Esophagus squamous epithelium (tissue), 5 donors: ENCODE data around the gene ZNF579. TPM values are rescaled to one million over a fixed set of nuclear protein-coding genes. Genes with fewer than 3 reads are reported as not detected.

Experiments
- DNase-seq: peaks from one replicate; lab custom pipeline; 2025; lab: John Stamatoyannopoulos, UW
- H3K27ac ChIP-seq, 4 donors: fragments of 200-600 bp; sonication (generic); one replicate each; pipeline ENCODE4 v1.5.1; 2016 to 2019; ENCODE audit warnings: mild to moderate bottlenecking in 1 of 4
- H3K27me3 ChIP-seq, 4 donors: fragments of 200-600 bp; sonication (generic); 1 replicate in 3 of 4; 2 replicates in 1 of 4; pipeline versions ENCODE4 v1.5.1 to v1.6.0; 2017 to 2021; ENCODE audit warnings: antibody characterized with exemption in 1 of 4
- H3K36me3 ChIP-seq, 3 donors: fragments of 200-600 bp; sonication (generic); one replicate each; pipeline ENCODE4 v1.5.1; 2016 to 2019
- H3K4me1 ChIP-seq, 3 donors: fragments of 200-600 bp; sonication (generic); one replicate each; pipeline ENCODE4 v1.5.1; 2017 to 2019
- H3K4me3 ChIP-seq, 4 donors: fragments of 200-600 bp; sonication (generic); 1 replicate in 3 of 4; 2 replicates in 1 of 4; pipeline ENCODE4 v1.5.1; 2016 to 2019; ENCODE audit warnings: mild to moderate bottlenecking in 2 of 4, moderate library complexity in 1 of 4
- H3K9me3 ChIP-seq, 3 donors: fragments of 200-600 bp; sonication (generic); one replicate each; pipeline ENCODE4 v1.5.1; 2016 to 2019
- POLR2A ChIP-seq, 4 donors: fragments of 450-650 bp; IDR thresholded peaks; one replicate each; pipeline ENCODE4 v1.6.1; 2017; ENCODE audit warnings: antibody characterized with exemption in 4 of 4, mild to moderate bottlenecking in 4 of 4, moderate library complexity in 3 of 4
- WGBS, 2 donors: methylation state at CpG; one replicate each; pipeline ENCODE4 v1.1.5; 2018; 5-methylcytosine and 5-hydroxymethylcytosine counted together
- intact Hi-C: fragments of 100-400 bp; cut with DNase I; formaldehyde crosslinking; loops from one replicate; pipeline ENCODE4 v1.15.0; 2022
- total RNA-seq, 4 donors: library from RNA; depleted of rRNA; stranded (reverse); fragments of >200 nt; gene quantifications; one replicate each; pipeline ENCODE4 v1.1.0, GENCODE V29; 2016
- TF ChIP-seq, protein P1 (sequence below), 6 experiments: fragments of 450-650 bp in 4 of 6; fragments of 200-600 bp in 2 of 6; sonication (generic) in 2 of 6; IDR thresholded peaks; one replicate each; pipeline ENCODE4 v1.5.1; 2016 to 2019; ENCODE audit warnings: antibody characterized with exemption in 6 of 6, mild to moderate bottlenecking in 4 of 6, moderate library complexity in 4 of 6
- donor health status: DM: yes; HTN: yes; CAD: no.

Gene ZNF579
- total RNA-seq, result 1 to 10 TPM in 3 of 4 donors, under 1 TPM in 1; 0.75 to 3.0 (median 2.2) TPM

GRCh38 chr19:55580628-55581144 is at the start of gene ZNF579:
ZNF579 (minus strand) TSS chr19:55580848; CDS start chr19:55579639, 1,209 bp downstream.
- Histone ChIP-seq H3K4me3 (peak within 1 kb of the TSS; percentile 67 to 97 (median 83)), H3K4me1 (peaks cover 12 to 36% (median 14%) of the 10 kb centered on the region in 3 donors), H3K27ac (peak within 1 kb of the TSS; percentile 82 to 96 (median 91)), H3K27me3 (peaks cover 0 to 9% (median 0%) of the 10 kb centered on the region in 4 donors), H3K9me3 (no peaks in the 10 kb centered on the region), H3K36me3 (peaks cover 0 to 27% (median 7%) of the 10 kb centered on the region in 3 donors)
- DNase-seq, result no peak
- TF ChIP-seq POLR2A (IDR thresholded peaks at IDR 0.05), result no peak
- TF ChIP-seq, protein P1, sequence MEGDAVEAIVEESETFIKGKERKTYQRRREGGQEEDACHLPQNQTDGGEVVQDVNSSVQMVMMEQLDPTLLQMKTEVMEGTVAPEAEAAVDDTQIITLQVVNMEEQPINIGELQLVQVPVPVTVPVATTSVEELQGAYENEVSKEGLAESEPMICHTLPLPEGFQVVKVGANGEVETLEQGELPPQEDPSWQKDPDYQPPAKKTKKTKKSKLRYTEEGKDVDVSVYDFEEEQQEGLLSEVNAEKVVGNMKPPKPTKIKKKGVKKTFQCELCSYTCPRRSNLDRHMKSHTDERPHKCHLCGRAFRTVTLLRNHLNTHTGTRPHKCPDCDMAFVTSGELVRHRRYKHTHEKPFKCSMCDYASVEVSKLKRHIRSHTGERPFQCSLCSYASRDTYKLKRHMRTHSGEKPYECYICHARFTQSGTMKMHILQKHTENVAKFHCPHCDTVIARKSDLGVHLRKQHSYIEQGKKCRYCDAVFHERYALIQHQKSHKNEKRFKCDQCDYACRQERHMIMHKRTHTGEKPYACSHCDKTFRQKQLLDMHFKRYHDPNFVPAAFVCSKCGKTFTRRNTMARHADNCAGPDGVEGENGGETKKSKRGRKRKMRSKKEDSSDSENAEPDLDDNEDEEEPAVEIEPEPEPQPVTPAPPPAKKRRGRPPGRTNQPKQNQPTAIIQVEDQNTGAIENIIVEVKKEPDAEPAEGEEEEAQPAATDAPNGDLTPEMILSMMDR (IDR thresholded peaks at IDR 0.05), result peak in 1 of 6 experiments; percentile 5
- intact Hi-C loops, result no loop called here
- 0% methylated on average over 5 to 7 of the region's 24 CpGs for WGBS, 2 donors

- H3K27ac ChIP-seq, result no peak overlapping the region
- no peak overlapping the region for H3K4me3 ChIP-seq
- H3K9me3 ChIP-seq, result no peaks in the 10 kb centered on the region
- 65 to 90% methylated on average over 11 of the region's 11 CpGs for WGBS, 2 donors
- no peak for DNase-seq
- H3K4me1 ChIP-seq, result peaks cover 0 to 20% (median 6%) of the 10 kb centered on the region in 3 donors
- H3K27me3 ChIP-seq, result no peaks in the 10 kb centered on the region
- H3K36me3 ChIP-seq, result peaks cover 0 to 15% (median 3%) of the 10 kb centered on the region in 3 donors
- intact Hi-C loops, result no loop called here
- TF ChIP-seq POLR2A (IDR thresholded peaks at IDR 0.05), result no peak
- TF ChIP-seq, protein P1 (IDR thresholded peaks at IDR 0.05), result no peak
These were observed 45.7 kb upstream of the ZNF579 start for GRCh38 chr19:55626350-55626749.

GRCh38 chr19:55625004-55625326 is 44.3 kb upstream of the ZNF579 start:
- Histone ChIP-seq H3K9me3 (no peaks in the 10 kb centered on the region), H3K36me3 (peaks cover 0 to 25% (median 3%) of the 10 kb centered on the region in 3 donors), H3K27me3 (no peaks in the 10 kb centered on the region), H3K4me3 (peak overlapping the region; percentile 40 to 84 (median 68)), H3K27ac (peak overlapping the region; percentile 95 to 99 (median 97)), H3K4me1 (peaks cover 0 to 18% (median 6%) of the 10 kb centered on the region in 3 donors)
- 45 to 46% methylated on average over 11 of the region's 11 CpGs for WGBS, 2 donors
- no peak for DNase-seq
- intact Hi-C loops, result no loop called here
- TF ChIP-seq, protein P1 (IDR thresholded peaks at IDR 0.05), result no peak
- no peak for TF ChIP-seq POLR2A (IDR thresholded peaks at IDR 0.05)

DNA sequence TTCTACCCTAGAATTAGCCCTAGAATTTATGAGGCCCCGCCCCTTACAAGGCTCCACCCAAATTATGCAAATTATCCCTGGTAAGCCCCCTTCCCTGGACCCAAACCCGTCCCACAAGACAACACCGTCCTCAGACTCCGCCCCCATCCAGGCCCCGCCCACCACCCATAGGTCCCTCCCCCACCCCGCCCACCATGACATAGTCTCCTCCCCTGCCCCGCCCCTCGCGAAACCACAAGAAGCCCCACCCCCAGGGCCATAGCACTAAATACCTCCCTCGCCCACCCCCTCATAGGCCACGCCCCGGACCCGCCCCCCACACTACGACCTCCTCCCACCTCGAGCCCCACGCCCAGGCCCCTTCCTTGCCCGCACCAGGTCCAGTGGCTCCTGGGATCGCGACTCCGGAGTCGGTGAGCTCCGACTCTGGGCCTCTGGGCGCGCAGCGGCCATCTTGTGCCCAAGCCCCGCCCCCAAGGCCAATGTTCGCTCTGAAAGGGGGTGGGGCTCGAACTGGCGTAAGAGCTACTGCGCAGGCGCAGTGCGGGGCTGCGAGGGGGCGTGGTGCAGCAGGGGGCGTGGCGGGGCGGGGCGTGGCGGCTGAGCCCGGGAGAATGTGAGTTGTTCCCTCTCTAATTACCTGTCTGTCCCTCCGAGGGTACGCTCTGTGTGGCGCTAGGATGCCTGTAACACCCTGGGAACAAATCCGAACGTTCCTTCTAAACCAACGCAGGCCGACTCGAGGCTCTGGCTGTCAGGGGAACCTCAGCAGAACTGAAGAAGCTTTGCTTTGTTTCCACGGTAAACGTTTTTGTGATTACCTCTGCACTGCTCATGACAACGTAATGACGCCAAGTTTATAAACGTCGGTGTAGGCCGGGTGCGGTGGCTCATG is 43.7 kb upstream of the ZNF579 start, which contains the start of gene ZNF784:
Gene ZNF784 (minus strand): TSS at position 458 of the 895 bp plus-strand sequence. CDS start 5 bp downstream, at position 453.
- WGBS, 2 donors, result 0% methylated on average over 10 to 20 of the region's 56 CpGs
- intact Hi-C loops, result no loop called here
- Histone ChIP-seq H3K4me1 (peaks cover 2 to 22% (median 6%) of the 10 kb centered on the region in 3 donors), H3K27me3 (no peaks in the 10 kb centered on the region), H3K9me3 (no peaks in the 10 kb centered on the region), H3K4me3 (peak within 1 kb of the TSS; percentile 40 to 84 (median 68)), H3K36me3 (peaks cover 0 to 25% (median 3%) of the 10 kb centered on the region in 3 donors), H3K27ac (peak within 1 kb of the TSS; percentile 95 to 99 (median 97))
- TF ChIP-seq POLR2A (IDR thresholded peaks at IDR 0.05), result peak in 2 of 4 donors; percentile 32 to 35
- TF ChIP-seq, protein P1 (IDR thresholded peaks at IDR 0.05), result peak in 1 of 6 experiments; percentile 11
- DNase-seq, result peak; percentile 82
